GM12878 (cell line): ENCODE data around the gene TAPBPL. TPM values are rescaled to one million over a fixed set of nuclear protein-coding genes. Genes with fewer than 3 reads are reported as not detected.
A peak's percentile ranks its signal among the peaks of the same experiment; 100 is the strongest.

Source experiments
- ATF7 ChIP-seq: fragments of 450-650 bp; IDR thresholded peaks from 2 replicates; pipeline ENCODE4 v1.6.1; 2016; ENCODE audit warnings: low read depth, mild to moderate bottlenecking
- BCL3 ChIP-seq: IDR thresholded peaks from 2 replicates; pipeline ENCODE4 v1.6.1; 2011; ENCODE audit warnings: borderline replicate concordance, low read depth, mild to moderate bottlenecking, moderate library complexity, low read length; ENCODE audit not compliant: insufficient read depth, poor library complexity, severe bottlenecking
- ELK1 ChIP-seq: IDR thresholded peaks from 2 replicates; pipeline ENCODE4 v1.6.1; 2012; ENCODE audit warnings: low read depth, low read length, improper control_type of control experiment
- EP300 ChIP-seq, 2 experiments: fragments of 150-350 bp in 1 of 2; IDR thresholded peaks; 2 replicates each; pipeline ENCODE4 v1.6.1; 2011 to 2012; ENCODE audit warnings: low read depth in 2 of 2, low read length in 2 of 2, borderline replicate concordance in 1 of 2, improper control_type of control experiment in 1 of 2, inconsistent platforms in 1 of 2; ENCODE audit not compliant: control insufficient read depth in 1 of 2
- EZH2 ChIP-seq: IDR thresholded peaks from 2 replicates; pipeline ENCODE4 v1.6.1; 2012; ENCODE audit warnings: low read depth, mild to moderate bottlenecking, control low read depth, inconsistent platforms, low read length, borderline replicate concordance; ENCODE audit not compliant: control insufficient read depth
- GATAD2B ChIP-seq: fragments of 450-650 bp; conservative IDR thresholded peaks from 2 replicates; pipeline ENCODE4 v1.6.1; 2017; ENCODE audit warnings: low read depth, mild to moderate bottlenecking, moderate library complexity
- HDAC6 ChIP-seq: fragments of 200-600 bp; sonication (generic); IDR thresholded peaks from one replicate; pipeline ENCODE4 v1.8.0; 2017; ENCODE audit warnings: antibody characterized with exemption; ENCODE audit not compliant: unreplicated experiment
- IRF5 ChIP-seq: fragments of 450-650 bp; IDR thresholded peaks from 2 replicates; pipeline ENCODE4 v1.6.1; 2017; ENCODE audit warnings: borderline replicate concordance
- JUND ChIP-seq: IDR thresholded peaks from 2 replicates; pipeline ENCODE4 v1.6.1; 2012; ENCODE audit warnings: low read depth, mild to moderate bottlenecking, low read length, improper control_type of control experiment, moderate library complexity
- NFIC ChIP-seq: IDR thresholded peaks from 2 replicates; pipeline ENCODE4 v1.6.1; 2012; ENCODE audit warnings: low read depth, mild to moderate bottlenecking, inconsistent platforms, low read length, moderate library complexity
- RB1 ChIP-seq: fragments of 450-650 bp; formaldehyde crosslinking; IDR thresholded peaks from 2 replicates; pipeline ENCODE4 v1.6.1; 2017; ENCODE audit warnings: mild to moderate bottlenecking, borderline replicate concordance
- RELA ChIP-seq: fragments of 450-650 bp; IDR thresholded peaks from 2 replicates; pipeline ENCODE4 v1.8.0; 2014; ENCODE audit warnings: borderline replicate concordance; ENCODE audit not compliant: partially characterized antibody
- RELB ChIP-seq: fragments of 450-650 bp; IDR thresholded peaks from 2 replicates; pipeline ENCODE4 v1.6.1; 2017; ENCODE audit warnings: low read depth, mild to moderate bottlenecking, moderate library complexity
- SKIL ChIP-seq: fragments of 450-650 bp; IDR thresholded peaks from 2 replicates; pipeline ENCODE4 v1.6.1; 2017; ENCODE audit warnings: mild to moderate bottlenecking, low read depth, inconsistent platforms; ENCODE audit not compliant: poor library complexity, severe bottlenecking
- SP1 ChIP-seq: IDR thresholded peaks from one replicate; pipeline ENCODE4 v1.6.1; 2011; ENCODE audit warnings: low read depth, low read length
- SPI1 ChIP-seq: IDR thresholded peaks from 2 replicates; pipeline ENCODE4 v1.6.1; 2011; ENCODE audit warnings: low read depth, mild to moderate bottlenecking, low read length, moderate library complexity, borderline replicate concordance; ENCODE audit not compliant: insufficient read depth
- STAT1 ChIP-seq: fragments of 450-650 bp; conservative IDR thresholded peaks from 2 replicates; pipeline ENCODE4 v1.6.1; 2014; ENCODE audit warnings: antibody characterized with exemption, mild to moderate bottlenecking
- USF2 ChIP-seq: IDR thresholded peaks from 2 replicates; pipeline ENCODE4 v1.6.1; 2011; ENCODE audit warnings: low read depth, low read length, improper control_type of control experiment, borderline replicate concordance
- ZNF274 ChIP-seq: IDR thresholded peaks from one replicate; pipeline ENCODE4 v1.8.0; 2011; ENCODE audit not compliant: insufficient read length, insufficient read depth
- polyA plus RNA-seq, 11 experiments: library from polyadenylated mRNA; depleted of rRNA in 4 of 11; unstranded in 6 of 11; stranded (reverse) in 5 of 11; fragments of >200 nt; fragmentation: Nextera tagmentation in 4 of 11; fragmentation: Illumina TruSeq in 1 of 11; extraction: Ambion mirVana in 4 of 11; extraction: Trizol in 1 of 11; gene quantifications; 1 replicate in 1 of 11; 2 replicates in 10 of 11; pipeline versions ENCODE4 v1.2.1 to v1.2.3, GENCODE V29; 2011 to 2016; ENCODE audit warnings: inconsistent platforms in 2 of 11, missing spikeins in 2 of 11, low read depth in 1 of 11
- total RNA-seq, 4 experiments: library from RNA; depleted of rRNA in 3 of 4; stranded (reverse); fragments of >200 nt in 3 of 4; fragmentation: Illumina TruSeq in 1 of 4; extraction: Trizol in 1 of 4; gene quantifications; 2 replicates each; pipeline versions ENCODE4 v1.2.1 to v1.2.3, GENCODE V29; 2013 to 2021

The TAPBPL gene
- total and polyA plus RNA-seq, 10 of the 15 experiments (the other 5 are each of a cell fraction or from before 2014, with no cell fraction given) = 12.4 to 45.0 (median 29.9) TPM

GRCh38 chr12:6426882-6427671 is 24.8 kb upstream of the TAPBPL start (continued):
- TF ChIP-seq EZH2 = no peak
- TF ChIP-seq SKIL = peak; percentile 92
- TF ChIP-seq SP1 = peak; percentile 44
- no peak for TF ChIP-seq IRF5
- peak; percentile 81 for TF ChIP-seq NFIC
- no peak for TF ChIP-seq ELK1
- TF ChIP-seq HDAC6 = no peak
- TF ChIP-seq RELB = peak; percentile 91
- TF ChIP-seq JUND = 0 out of 2 replicates have a peak, but pooled peaks have one; percentile 2
- 0 out of 2 replicates have a peak, but pooled peaks have one; percentile 6 for TF ChIP-seq STAT1
- TF ChIP-seq SPI1 = peak; percentile 45; the same call in 1 of the 2 replicates
- TF ChIP-seq ATF7 = peak; percentile 57
- peak; percentile 97 for TF ChIP-seq BCL3
- TF ChIP-seq RB1 = no peak; the same call in 1 of the 2 replicates
- TF ChIP-seq EP300 (IDR thresholded peaks at IDR 0.05; ENCODE audit: borderline replicate concordance in 1 of 2, control insufficient read depth in 1 of 2, low read depth in 2 of 2, low read length in 2 of 2) = peak; percentile 78 to 87
- peak; percentile 85 for TF ChIP-seq GATAD2B
- TF ChIP-seq ZNF274 = no peak
- no peak for TF ChIP-seq USF2
- TF ChIP-seq RELA = no peak
